COLO829 (cell line): ENCODE results near the gene FGF6.

Experiments used
- DNase-seq: peaks from one replicate; pipeline ENCODE4 v3.0.0; 2012; ENCODE audit warnings: low spot score

The FGF6 gene

DNA sequence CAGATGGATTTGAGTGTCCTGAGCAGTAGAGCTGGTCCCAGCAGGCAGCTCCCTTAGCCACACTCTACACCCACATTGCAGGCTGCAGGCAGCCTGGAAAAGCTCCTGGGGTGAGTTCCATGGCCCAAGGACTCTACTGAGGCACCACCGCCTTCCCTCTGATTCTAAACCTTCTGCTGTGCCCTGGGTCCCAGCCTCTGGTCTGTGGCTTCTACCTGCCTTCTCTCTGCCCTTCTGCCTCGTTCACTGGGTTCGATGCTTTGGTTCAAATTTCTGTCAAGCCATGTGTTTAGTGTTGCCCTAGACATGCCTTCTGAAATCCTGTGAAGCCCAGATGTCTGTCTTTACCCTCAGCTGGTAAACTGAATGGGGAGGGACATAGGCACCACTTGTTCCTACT is 1.5 kb upstream of the FGF6 start:
- DNase-seq: no peak

DNA sequence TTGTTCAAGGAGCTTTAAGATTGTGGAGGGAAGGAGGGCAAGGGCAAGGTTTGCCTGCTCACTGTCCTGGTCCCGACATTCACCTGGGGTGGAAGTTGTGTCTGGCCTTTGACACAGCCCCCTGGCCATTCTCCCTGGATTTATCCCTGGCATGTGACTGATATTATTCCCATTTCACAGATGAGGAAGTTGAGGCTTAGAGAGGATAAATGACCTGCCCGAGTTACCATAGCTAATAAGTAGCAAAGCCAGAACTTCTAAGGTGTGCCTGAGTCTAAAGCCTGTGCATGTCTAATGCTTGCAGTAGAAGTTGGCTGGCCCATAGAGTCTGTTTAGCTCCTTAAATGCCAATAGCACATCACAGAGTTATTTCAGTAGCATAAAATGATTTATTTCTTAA is 720 bp upstream of the FGF6 start:
- DNase-seq: no peak

GRCh38 chr12:4444031-4444430 is 1.6 kb downstream of the FGF6 start:
- DNase-seq: no peak

GRCh38 chr12:4443616-4444015 is 2.0 kb downstream of the FGF6 start:
- no peak for DNase-seq

- no peak for DNase-seq
These were observed 4.0 kb downstream of the FGF6 start for GRCh38 chr12:4441355-4442335.

- DNase-seq: no peak
These were observed 5.3 kb downstream of the FGF6 start for GRCh38 chr12:4440187-4440941.

DNA sequence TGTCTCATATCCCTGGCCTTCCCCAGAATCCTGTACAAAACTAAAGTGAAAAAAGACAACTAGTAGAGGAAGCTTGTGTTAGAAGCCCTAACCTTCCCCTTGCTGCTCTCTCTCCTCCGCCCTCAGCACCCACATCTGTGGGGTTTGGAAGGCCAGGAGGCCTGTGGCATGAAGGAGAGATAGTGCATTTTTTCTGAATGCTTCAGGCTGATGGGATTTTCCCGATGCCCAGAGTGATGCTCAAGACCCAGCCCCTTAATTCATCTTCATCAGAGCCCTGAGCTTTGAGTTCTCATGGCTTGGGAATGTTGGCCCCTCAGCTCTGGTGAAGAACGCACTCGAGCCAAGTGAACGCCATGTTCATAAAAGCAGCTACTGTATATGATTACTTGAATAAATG is 5.9 kb downstream of the FGF6 start:
- no peak for DNase-seq

DNA sequence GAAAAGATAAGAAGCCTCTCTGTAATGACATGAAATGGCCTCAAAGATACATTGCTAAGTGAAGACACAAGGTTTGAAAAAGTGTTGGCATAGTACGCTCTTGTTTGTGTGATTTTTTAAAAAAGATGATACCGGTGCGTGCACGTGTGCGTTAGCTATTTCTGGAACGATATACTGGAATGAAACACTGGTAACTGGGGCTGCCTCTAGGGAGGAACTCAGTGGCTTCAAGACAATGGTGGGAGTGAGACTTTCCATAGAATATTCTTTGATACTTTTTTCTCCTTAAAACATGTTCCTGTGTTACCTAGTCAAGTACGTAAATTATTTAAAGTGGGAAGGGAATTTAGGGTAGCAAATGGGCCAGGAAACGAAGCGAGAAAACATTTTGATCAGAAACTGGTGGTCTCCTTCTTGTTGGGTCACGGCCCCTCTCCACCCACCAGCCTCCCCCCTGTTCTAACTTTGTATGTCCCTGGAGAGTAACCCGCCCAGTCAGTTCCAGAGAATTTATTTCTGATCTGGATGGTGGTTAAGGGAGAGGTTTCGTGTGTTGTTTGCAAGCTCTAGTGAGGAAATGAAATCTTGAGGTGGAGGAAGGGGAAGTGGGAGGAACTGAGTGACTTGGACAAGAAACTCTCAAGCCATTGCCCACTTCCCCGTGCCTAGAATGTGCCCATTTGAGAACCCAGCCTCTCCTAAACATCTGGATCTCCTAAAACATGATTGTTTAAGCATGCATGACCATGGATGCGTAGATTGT is 6.6 kb downstream of the FGF6 start:
- DNase-seq: no peak

- DNase-seq: no peak
These were observed 10.1 kb downstream of the FGF6 start for GRCh38 chr12:4435537-4435936.

GRCh38 chr12:4434706-4435425 is 10.7 kb downstream of the FGF6 start:
- no peak for DNase-seq

- no peak for DNase-seq
These were observed 11.3 kb downstream of the FGF6 start for GRCh38 chr12:4434301-4434700.

DNA sequence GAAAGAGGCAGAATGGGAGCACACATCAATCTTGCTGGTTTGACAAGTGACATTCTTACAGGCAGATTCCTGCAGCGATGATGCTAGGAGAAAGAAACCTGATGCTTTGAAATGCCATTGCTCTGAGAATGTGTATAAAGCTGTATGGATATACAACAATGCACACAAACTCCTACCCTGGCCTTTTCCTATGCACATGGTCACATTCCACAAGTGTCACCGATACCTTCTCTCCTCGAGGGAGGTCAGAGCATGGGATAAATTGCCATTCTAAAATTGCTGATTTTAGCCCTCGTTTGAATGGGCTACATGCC is 11.9 kb downstream of the FGF6 start:
- no peak for DNase-seq

GRCh38 chr12:4432878-4433744 is 12.5 kb downstream of the FGF6 start:
- no peak for DNase-seq

DNA sequence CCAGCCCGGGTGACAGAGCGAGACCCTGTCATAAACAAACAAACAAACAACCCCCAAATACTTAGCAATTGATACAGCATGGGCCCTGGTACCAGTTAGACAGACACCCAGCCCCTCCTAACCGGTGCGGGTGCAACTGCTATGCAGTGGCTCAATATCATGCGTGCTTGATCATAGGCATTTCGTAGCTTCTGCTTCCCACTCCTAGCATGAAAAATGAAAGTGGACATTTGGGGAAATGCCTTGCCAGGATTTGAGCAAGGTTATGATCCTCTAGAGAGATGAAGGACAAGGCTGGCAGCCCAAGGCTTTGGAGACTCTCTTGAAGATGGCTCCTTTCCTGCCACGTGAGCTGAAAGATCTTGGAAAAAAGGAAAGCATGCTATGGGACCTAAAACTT is 13.7 kb downstream of the FGF6 start:
- no peak for DNase-seq

DNA sequence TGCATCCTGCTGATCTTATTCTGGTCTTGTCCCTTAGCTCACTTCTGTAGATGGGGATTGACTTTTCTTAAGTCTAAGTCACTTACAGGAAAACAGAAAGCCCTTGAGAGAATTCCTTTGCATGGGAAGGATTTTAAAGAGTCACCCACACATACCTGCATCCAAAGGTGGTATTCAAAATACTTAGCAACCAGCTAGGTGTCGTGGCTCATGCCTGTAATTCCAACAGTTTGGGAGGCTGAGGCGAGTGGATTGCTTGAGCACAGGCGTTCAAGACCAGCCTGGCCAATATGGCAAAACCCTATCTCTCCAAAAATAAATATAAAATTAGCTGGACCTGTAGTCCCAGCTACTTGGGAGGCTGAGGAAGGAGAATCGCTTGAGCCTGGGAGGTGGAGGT is 14.2 kb downstream of the FGF6 start:
- DNase-seq: no peak

GRCh38 chr12:4424422-4424821 is 21.2 kb downstream of the FGF6 start:
- no peak for DNase-seq

GRCh38 chr12:4423528-4424195 is 22.0 kb downstream of the FGF6 start:
- DNase-seq: no peak

DNA sequence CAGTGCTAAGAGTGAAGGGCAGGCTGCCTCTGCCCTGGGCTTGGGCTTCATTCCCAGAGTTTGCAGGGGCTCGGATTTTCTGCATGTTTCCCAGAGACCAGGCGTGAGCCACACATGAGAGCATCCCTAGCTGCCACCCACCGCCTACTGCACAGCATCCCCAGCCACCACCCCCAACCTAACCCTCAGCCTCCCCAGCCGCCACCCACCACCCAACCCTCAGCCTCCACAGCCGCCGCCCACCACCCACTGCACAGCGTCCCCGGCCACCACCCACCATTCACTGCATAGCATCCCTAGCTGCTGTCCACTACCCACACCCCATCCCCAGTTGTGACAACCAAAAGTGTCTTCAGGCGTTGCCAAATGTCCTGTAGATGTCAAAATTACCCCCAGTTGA is 22.6 kb downstream of the FGF6 start:
- no peak for DNase-seq

DNA sequence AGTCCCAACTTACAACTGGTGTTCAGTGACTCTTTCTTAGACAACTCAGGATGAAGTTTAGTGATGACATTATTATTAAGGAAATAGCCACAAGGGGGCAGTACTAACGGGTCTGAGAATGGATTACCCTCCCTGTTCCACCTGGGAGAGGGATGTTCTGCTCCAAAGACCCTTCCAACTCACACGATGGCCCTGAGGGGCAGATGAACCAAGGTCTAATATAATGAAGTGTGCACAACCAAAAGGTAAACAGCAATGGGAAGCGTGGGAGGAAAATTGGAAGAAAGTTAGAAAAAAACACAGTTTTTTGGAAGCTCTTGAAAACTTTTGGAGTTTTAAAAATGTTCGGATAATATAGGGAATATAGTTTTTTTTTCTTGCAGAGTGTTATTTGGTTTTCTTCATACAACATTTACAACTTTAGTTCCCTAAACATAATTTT is 24.0 kb downstream of the FGF6 start:
- DNase-seq: peak; percentile 51

DNA sequence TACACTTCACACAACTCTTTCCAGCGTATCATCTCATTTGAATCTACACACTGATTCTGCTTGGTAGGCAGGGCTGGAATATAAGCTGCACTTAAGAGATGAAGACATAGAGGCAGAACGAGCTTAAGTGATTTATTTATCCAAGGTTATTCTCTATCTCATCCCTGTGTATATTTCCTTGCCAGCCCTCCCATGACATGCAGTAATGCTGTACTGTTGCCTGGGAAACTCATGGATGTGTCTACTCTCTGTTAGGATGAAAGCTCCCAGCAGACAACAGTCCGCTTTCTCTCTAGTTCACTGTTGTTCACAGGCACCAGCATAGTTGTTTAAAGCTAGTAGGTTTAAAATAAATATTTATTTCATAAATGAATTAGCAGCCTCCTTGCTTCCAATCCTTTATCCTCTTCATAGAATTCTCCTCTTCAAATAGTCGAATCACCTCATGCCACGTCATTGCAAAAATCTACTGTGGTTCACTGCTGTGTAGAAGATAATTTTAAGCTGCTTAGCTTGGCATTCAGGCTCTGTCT is 25.4 kb downstream of the FGF6 start:
- no peak for DNase-seq
